Measurements from ENCODE around the gene OTX2. TPM values are rescaled to one million over a fixed set of nuclear protein-coding genes. Genes with fewer than 3 reads are reported as not detected.

The OTX2 gene
- total RNA-seq, 1 donor = not detected

GRCh38 chr14:56797003-56797568, 13.2 kb downstream of the OTX2 start:
- no peak for DNase-seq (ENCODE audit: low read depth in 2 of 3, low spot score in 2 of 3)

DNA sequence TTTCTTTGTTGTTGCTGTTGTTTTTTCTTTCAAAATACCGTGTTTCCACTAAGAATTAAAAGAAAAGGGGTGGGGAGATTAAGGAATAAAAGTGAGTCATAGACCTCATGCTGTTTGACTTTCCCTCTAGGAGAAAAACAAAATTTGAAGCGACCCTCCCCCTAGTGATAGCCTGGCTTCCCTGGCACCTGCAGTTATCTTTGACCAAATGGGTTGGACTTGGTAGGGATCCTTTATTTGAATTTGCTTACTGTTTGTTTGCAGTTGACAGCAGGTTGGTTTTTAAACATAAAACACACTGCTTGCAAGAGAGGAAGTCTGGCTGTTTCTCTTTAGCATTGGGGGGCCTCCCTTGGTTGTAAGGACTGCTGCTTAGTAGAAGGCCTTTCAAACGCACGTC, 14.0 kb downstream of the OTX2 start:
- no peak for DNase-seq (ENCODE audit: low read depth in 2 of 3, low spot score in 2 of 3)

- DNase-seq (ENCODE audit: low read depth in 2 of 3, low spot score in 2 of 3) = no peak
Observed at GRCh38 chr14:56795284-56795622, 15.0 kb downstream of the OTX2 start.

GRCh38 chr14:56794557-56795283, 15.6 kb downstream of the OTX2 start:
- DNase-seq (ENCODE audit: low read depth in 2 of 3, low spot score in 2 of 3) = no peak

- no peak for DNase-seq (ENCODE audit: low read depth in 2 of 3, low spot score in 2 of 3)
Observed at GRCh38 chr14:56794088-56794556, 16.2 kb downstream of the OTX2 start.

DNA sequence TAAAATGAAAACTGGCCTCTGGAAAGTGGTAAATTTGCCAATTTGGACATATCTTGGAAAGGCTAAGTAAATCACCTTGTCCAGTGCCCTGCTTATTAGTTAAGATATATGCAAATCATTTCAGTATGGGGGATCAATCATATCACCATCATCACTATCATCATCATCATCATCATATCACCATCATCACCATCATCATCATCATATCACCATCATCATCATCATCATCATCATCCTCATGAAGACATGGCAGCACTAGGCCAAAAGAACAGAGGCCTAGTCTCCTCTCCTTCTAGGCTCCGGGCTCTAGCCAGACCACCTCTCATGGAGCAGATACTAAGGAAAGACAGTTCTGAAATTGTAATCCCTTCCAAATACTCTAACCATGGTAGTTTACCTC, 20.3 kb downstream of the OTX2 start:
- DNase-seq (ENCODE audit: low read depth in 2 of 3, low spot score in 2 of 3) = no peak

- DNase-seq (ENCODE audit: low read depth in 2 of 3, low spot score in 2 of 3) = no peak
Observed at GRCh38 chr14:56787530-56787929, 22.7 kb downstream of the OTX2 start.

GRCh38 chr14:56782711-56783110, 27.6 kb downstream of the OTX2 start:
- no peak for DNase-seq (ENCODE audit: low read depth in 2 of 3, low spot score in 2 of 3)

- DNase-seq (ENCODE audit: low read depth in 2 of 3, low spot score in 2 of 3) = no peak
Observed at GRCh38 chr14:56774503-56774902, 35.8 kb downstream of the OTX2 start.

GRCh38 chr14:56770512-56770911, 39.8 kb downstream of the OTX2 start:
- DNase-seq (ENCODE audit: low read depth in 2 of 3, low spot score in 2 of 3) = no peak

GRCh38 chr14:56760164-56760914, 49.9 kb downstream of the OTX2 start:
- DNase-seq (ENCODE audit: low read depth in 2 of 3, low spot score in 2 of 3) = no peak

- no peak for DNase-seq (ENCODE audit: low read depth in 2 of 3, low spot score in 2 of 3)
Observed at GRCh38 chr14:56759633-56760032, 50.6 kb downstream of the OTX2 start.

GRCh38 chr14:56759094-56759493, 51.2 kb downstream of the OTX2 start:
- DNase-seq (ENCODE audit: low read depth in 2 of 3, low spot score in 2 of 3) = no peak

DNA sequence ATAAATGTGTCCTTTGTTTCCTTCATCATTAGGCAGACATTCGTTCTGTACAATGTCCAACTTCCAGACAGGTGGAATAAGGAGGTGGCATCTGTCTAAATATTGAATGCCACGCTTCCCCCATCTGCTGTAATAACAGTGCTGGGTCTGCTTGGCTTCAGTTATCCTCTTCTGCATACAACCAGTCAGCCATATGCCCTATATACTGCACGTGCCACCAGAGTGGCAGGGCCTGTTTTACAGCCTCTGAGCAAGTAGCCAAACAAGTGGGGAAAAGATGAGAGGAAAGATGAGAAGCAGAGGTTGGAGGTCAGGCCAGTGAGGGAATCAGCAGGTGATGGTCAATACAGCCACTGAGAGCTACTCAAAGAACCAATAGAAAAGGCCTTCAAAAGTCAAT, 55.4 kb downstream of the OTX2 start:
- DNase-seq (ENCODE audit: low read depth in 2 of 3, low spot score in 2 of 3) = no peak

DNA sequence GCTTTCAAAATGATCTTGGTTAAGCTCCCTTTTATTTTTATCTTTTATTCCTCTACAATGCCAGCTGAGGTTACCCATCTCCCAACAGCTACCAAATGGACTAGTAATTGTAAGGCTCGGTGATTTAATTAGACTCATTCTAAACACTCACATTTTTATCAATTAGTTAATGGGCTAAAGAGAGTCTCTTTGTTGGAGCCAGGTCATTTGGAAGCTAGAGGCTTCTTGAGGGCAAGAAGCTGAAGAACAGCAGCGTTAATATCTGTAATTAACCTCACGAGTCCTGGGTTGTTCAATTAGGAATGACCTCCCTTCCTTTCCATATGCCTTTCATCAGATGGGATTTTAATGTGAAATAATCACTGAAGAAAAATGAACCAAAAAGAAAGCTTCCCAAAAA, 56.9 kb downstream of the OTX2 start:
- DNase-seq (ENCODE audit: low read depth in 2 of 3, low spot score in 2 of 3) = no peak

- no peak for DNase-seq (ENCODE audit: low read depth in 2 of 3, low spot score in 2 of 3)
Observed at GRCh38 chr14:56752428-56752827, 57.9 kb downstream of the OTX2 start.

DNA sequence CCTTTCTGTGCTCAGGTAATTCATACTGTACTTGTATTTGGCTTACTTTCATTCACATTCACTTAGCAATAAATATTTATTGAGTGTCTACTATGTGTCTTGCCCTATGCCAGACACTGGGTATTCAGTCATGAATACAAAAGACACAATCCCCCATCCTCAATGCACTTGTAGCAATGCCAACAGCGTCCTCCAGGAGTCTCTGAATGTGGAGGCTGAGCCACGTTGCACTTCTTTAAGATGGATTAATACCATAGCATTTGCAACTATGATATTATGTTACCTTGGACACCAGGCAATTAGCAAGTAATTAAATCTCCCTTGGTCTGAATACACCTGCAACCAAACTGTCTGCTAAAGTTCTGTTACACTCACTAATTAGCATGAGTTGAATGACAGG, 58.8 kb downstream of the OTX2 start:
- no peak for DNase-seq (ENCODE audit: low read depth in 2 of 3, low spot score in 2 of 3)

Small RNA genes lying within 50 kb of the gene (small RNA-seq; reads per million reads assigned to genes)
- not detected for gene RN7SL461P
- not detected for gene RNU6-1204P

Other genes with a start within 250 kb of the OTX2 start
- 15.6 TPM for gene TMEM260, start 230.7 kb downstream of the OTX2 start, total RNA-seq

All from hematopoietic multipotent progenitor cell (in vitro differentiated cells).